ENCODE data around the gene TLR5. TPM values are rescaled to one million over a fixed set of nuclear protein-coding genes. Genes with fewer than 3 reads are reported as not detected.

Gene TLR5
- total RNA-seq, 2 donors from 2014 or later: 8.2 to 10.1 TPM

- DNase-seq (no peak), ATAC-seq (no peak)
- TF ChIP-seq, protein P1, sequence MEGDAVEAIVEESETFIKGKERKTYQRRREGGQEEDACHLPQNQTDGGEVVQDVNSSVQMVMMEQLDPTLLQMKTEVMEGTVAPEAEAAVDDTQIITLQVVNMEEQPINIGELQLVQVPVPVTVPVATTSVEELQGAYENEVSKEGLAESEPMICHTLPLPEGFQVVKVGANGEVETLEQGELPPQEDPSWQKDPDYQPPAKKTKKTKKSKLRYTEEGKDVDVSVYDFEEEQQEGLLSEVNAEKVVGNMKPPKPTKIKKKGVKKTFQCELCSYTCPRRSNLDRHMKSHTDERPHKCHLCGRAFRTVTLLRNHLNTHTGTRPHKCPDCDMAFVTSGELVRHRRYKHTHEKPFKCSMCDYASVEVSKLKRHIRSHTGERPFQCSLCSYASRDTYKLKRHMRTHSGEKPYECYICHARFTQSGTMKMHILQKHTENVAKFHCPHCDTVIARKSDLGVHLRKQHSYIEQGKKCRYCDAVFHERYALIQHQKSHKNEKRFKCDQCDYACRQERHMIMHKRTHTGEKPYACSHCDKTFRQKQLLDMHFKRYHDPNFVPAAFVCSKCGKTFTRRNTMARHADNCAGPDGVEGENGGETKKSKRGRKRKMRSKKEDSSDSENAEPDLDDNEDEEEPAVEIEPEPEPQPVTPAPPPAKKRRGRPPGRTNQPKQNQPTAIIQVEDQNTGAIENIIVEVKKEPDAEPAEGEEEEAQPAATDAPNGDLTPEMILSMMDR (IDR thresholded peaks at IDR 0.05): no peak
- TF ChIP-seq POLR2A (IDR thresholded peaks at IDR 0.05): no peak
- intact Hi-C loops (cut with DNase I): no loop called here
- no peak overlapping the region for H3K4me3 ChIP-seq
- WGBS, 2 donors: 45 to 51% methylated on average over 10 of the region's 10 CpGs
- H3K36me3 ChIP-seq (replicated peaks in 1 of 2; ENCODE audit: insufficient read depth in 1 of 2, low read depth in 2 of 2): no peaks in the 10 kb centered on the region
- no peaks in the 10 kb centered on the region for H3K4me1 ChIP-seq
- H3K27ac ChIP-seq: no peak overlapping the region
- H3K27me3 ChIP-seq: no peaks in the 10 kb centered on the region
- H3K9me3 ChIP-seq: no peaks in the 10 kb centered on the region
These were observed 68.4 kb downstream of the TLR5 start for GRCh38 chr1:223074445-223075300.

GRCh38 chr1:223068900-223069665, 74.0 kb downstream of the TLR5 start:
- no peaks in the 10 kb centered on the region for H3K4me1 ChIP-seq
- no peaks in the 10 kb centered on the region for H3K36me3 ChIP-seq (replicated peaks in 1 of 2; ENCODE audit: insufficient read depth in 1 of 2, low read depth in 2 of 2)
- no peak for TF ChIP-seq POLR2A (IDR thresholded peaks at IDR 0.05)
- TF ChIP-seq, protein P1 (IDR thresholded peaks at IDR 0.05): no peak
- H3K4me3 ChIP-seq: no peak overlapping the region
- no peaks in the 10 kb centered on the region for H3K27me3 ChIP-seq
- 82 to 87% methylated on average over 4 of the region's 4 CpGs for WGBS, 2 donors
- DNase-seq: no peak
- ATAC-seq: no peak
- H3K9me3 ChIP-seq: no peaks in the 10 kb centered on the region
- H3K27ac ChIP-seq: no peak overlapping the region
- intact Hi-C loops (cut with DNase I): no loop called here

- TF ChIP-seq, protein P1 (IDR thresholded peaks at IDR 0.05): no peak
- no peak for TF ChIP-seq POLR2A (IDR thresholded peaks at IDR 0.05)
- WGBS, 2 donors: 100% methylated on average over 3 to 5 of the region's 6 CpGs
These were observed 75.1 kb downstream of the TLR5 start for GRCh38 chr1:223067914-223068313.

GRCh38 chr1:223066415-223066814, 76.6 kb downstream of the TLR5 start:
- H3K27me3 ChIP-seq: no peaks in the 10 kb centered on the region
- DNase-seq (no peak), ATAC-seq (no peak)
- no peak overlapping the region for H3K4me3 ChIP-seq
- H3K9me3 ChIP-seq: no peaks in the 10 kb centered on the region
- no peaks in the 10 kb centered on the region for H3K36me3 ChIP-seq (replicated peaks in 1 of 2; ENCODE audit: insufficient read depth in 1 of 2, low read depth in 2 of 2)
- no peaks in the 10 kb centered on the region for H3K4me1 ChIP-seq
- TF ChIP-seq, protein P1 (IDR thresholded peaks at IDR 0.05): no peak
- no peak for TF ChIP-seq POLR2A (IDR thresholded peaks at IDR 0.05)
- WGBS, 2 donors: 82 to 83% methylated on average over 5 of the region's 5 CpGs
- intact Hi-C loops (cut with DNase I): no loop called here
- H3K27ac ChIP-seq: no peak overlapping the region

More at GRCh38 chr1:223067914-223068313, 75.1 kb downstream of the TLR5 start:
- Histone ChIP-seq H3K36me3 (replicated peaks in 1 of 2; ENCODE audit: insufficient read depth in 1 of 2, low read depth in 2 of 2) (no peaks in the 10 kb centered on the region), H3K4me1 (no peaks in the 10 kb centered on the region), H3K4me3 (no peak overlapping the region), H3K27me3 (no peaks in the 10 kb centered on the region), H3K9me3 (no peaks in the 10 kb centered on the region), H3K27ac (no peak overlapping the region)
- DNase-seq (no peak), ATAC-seq (no peak)
- intact Hi-C loops (cut with DNase I): no loop called here

Measured in body of pancreas (tissue), 4 donors.